ENCODE results near the gene ACER3.
"Not testable (repeated sequence)": the region's sequence is repeated elsewhere in the genome, so short reads cannot be mapped to it uniquely, and the experiment has no call there.

ACER3 gene

GRCh38 chr11:77059806-77060205 lies 199.1 kb downstream of the ACER3 start:
- no peak for DNase-seq (ENCODE audit: low spot score)

- no peak for DNase-seq (ENCODE audit: low spot score)
Observed at GRCh38 chr11:77060234-77060633, 199.5 kb downstream of the ACER3 start.

- not testable (repeated sequence) for DNase-seq (ENCODE audit: low spot score)
Observed at GRCh38 chr11:77061258-77061657, 200.5 kb downstream of the ACER3 start.

- DNase-seq (ENCODE audit: low spot score) = no peak
Observed at GRCh38 chr11:77062924-77063323, 202.2 kb downstream of the ACER3 start.

- no peak for DNase-seq (ENCODE audit: low spot score)
Observed at GRCh38 chr11:77063407-77063806, 202.7 kb downstream of the ACER3 start.

- DNase-seq (ENCODE audit: low spot score) = no peak
Observed at GRCh38 chr11:77063861-77064260, 203.1 kb downstream of the ACER3 start.

DNA sequence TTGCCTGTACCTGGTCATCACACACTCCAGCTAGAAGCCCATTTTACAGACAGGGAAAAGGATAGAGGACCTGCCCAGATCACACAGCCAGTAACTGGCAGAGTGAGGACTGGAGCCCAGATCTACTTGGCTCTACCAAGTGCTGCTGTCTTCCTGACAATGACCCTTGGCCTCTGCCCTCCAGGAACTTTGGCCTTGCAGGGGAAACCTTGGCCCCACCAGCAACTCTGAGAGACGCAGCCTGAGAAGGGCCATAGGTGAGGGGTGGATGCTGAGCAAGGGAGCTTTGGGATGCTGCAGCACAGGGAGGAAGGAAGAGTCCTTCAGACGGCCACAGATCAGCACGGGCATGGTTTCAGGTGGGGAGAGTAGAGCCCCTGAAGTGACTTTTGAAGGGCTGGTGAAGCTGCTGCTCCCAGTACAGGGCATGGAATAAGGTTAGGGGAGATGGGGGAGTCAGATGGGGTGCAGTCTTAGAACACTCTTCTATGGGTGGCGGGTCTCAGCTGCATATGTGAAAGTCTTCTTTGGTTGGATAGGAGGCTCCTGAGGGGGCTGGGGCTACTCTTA lies 204.0 kb downstream of the ACER3 start:
- no peak for DNase-seq (ENCODE audit: low spot score)

GRCh38 chr11:77065878-77066228 lies 205.1 kb downstream of the ACER3 start:
- DNase-seq (ENCODE audit: low spot score) = no peak

- peak; percentile 92 for DNase-seq (ENCODE audit: low spot score)
Observed at GRCh38 chr11:77066229-77067042, 205.7 kb downstream of the ACER3 start, which contains the start of gene CAPN5. Gene CAPN5, plus strand, starts transcription at chr11:77066971. Its CDS starts 17,916 bp downstream, at chr11:77084887.

- no peak for DNase-seq (ENCODE audit: low spot score)
Observed at GRCh38 chr11:77067861-77068443, 207.2 kb downstream of the ACER3 start.

DNA sequence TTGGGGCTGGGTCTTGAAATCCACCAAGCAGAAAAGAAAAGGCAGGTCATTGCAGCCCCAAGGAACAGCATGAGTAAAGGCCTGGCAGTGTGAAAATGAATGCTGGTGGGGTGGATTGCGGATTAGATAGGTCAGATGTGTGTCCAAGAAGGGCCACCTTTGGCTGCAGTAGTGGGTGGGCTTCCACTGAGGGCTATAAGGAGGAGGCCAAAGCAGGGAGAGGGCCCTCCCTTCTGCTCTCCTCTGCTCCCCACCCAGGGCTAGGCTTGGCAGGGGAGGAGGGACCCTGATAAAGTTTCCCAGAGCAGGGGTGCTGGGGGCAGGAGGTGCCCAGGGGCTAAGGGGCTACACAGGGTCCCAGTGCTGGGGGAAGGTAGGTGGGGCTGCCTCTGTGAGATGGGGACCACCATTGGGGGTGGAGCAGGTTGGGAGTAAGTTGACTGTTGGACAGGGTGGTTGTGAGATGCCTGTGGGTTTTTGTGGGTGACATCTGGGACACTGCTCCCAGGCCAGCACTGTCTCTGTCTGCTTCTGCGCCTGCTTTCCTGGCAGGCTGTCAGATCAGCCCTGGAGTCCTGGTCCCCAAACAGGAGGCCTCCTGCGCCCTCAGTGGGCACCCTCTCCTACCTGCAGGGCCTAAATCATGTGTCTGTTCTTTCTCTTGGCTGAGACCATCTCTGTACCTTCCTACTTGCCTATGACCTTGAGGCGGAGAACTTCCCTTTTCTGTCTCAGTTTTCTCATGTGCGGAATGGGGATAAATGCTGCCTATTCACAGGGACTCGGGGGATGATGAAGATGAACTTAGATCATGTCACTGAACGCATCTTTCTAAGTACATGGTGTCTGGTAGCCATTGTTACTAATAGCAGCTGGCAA lies 208.0 kb downstream of the ACER3 start:
- DNase-seq (ENCODE audit: low spot score) = no peak

- DNase-seq (ENCODE audit: low spot score) = no peak
Observed at GRCh38 chr11:77069336-77069968, 208.7 kb downstream of the ACER3 start.

DNA sequence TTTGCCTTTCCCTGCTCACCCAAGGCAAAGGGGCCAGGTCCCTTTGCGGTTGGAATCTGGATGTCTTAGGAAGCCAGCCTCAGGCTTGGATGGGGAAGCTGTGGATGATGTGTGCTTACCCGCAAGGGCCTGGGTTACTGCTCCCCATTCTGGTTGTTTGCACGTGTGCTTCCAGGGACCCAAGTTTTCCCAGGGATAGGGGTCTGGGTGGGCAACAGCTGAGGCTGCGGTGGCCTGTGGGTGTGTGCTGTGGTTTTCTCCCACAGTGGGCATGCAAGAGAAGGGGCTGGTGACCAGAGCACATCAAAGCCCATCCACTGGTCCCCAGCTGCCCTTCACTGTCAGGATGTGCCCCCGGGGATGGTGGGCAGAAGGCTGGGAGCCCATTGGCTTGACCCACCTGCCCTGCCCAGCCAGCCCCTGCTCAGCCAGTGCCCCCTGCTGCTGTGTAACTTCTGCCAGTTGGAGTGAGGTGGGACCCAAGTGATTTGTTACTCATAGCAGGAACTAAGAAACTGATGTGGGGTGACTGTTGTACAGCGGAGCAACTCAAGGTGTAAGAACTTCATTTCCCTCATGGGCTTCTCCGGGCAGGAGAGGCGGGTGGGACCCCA lies 209.4 kb downstream of the ACER3 start:
- DNase-seq (ENCODE audit: low spot score) = no peak

GRCh38 chr11:77071077-77071476 lies 210.4 kb downstream of the ACER3 start:
- DNase-seq (ENCODE audit: low spot score) = no peak

DNA sequence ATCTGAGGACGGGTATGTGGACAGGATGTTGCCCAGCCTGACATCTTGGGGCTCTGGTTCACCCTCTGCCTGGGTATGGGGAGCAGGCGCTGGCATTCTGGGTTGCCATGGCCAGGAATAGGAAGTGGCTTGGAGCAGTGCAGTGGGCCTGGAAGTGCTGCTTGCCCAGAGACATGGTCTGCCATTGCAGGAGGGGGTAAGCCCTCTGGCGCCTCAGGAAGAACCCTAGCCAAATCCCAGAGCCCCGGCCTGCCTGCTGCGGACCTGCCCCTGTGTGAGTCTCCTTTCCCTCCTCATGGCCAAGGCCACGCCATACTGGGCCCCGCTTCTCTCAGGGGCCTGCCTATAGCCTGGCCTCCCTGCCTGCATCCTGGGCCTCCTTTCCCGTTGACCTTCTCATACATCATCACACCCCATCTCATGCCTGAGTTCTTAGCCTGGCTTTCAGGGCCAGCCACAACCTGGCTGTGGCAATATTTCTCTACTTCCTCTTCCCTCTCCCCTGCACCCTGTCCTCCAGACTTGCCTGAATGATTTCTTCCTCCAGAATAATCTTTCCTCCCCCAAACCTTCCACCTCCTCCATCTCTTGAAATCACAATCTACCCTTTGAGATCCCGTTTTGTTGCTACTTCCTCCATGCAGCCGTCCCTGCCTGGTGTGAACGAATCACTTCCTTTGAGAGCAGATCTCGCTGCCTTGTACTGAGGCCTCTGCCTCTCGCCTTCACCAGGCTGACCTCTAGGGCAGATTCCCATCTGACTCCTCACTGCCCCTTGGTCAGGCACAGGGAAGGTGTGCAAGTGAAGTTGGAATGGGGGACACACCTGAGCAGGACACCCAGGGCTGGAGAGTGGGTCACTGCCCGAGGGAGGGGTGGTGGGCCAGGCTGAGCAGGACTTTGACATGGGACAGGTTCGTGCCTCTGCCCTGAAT lies 211.2 kb downstream of the ACER3 start:
- no peak for DNase-seq (ENCODE audit: low spot score)

GRCh38 chr11:77072851-77073327 lies 212.2 kb downstream of the ACER3 start:
- no peak for DNase-seq (ENCODE audit: low spot score)

GRCh38 chr11:77073328-77074001 lies 212.7 kb downstream of the ACER3 start:
- no peak for DNase-seq (ENCODE audit: low spot score)

DNA sequence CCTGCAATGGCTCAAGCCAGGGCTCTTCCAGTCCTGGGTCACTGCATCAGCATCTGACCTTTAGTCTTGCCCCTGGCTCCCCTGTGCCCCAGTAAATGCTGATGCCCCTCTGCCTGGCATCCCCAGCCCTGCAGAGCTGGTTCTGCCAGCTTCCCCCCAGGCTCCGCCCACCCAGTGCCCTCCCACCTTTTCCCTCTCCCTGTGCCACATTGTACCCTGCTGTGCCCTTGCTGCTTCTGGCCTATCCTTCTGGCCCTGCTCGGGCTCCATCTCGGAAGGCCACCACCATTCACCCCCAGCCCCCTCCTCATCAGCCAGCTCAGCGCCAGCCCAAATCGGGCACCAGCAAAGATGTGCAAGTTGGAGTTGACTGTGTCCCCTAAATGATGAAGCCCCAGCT lies 213.5 kb downstream of the ACER3 start:
- no peak for DNase-seq (ENCODE audit: low spot score)

GRCh38 chr11:77074626-77075221 lies 214.0 kb downstream of the ACER3 start:
- no peak for DNase-seq (ENCODE audit: low spot score)
